ENCODE measurements around the gene TLL1.

GRCh38 chr4:166021617-166022016 lies 148.6 kb downstream of the TLL1 start:
- TF ChIP-seq CTCF (IDR thresholded peaks at IDR 0.05), result no peak
- TF ChIP-seq CHD2 (IDR thresholded peaks at IDR 0.05; ENCODE audit: low read length, partially characterized antibody), result no peak
- TF ChIP-seq FOSB (CRISPR knock-in tag; IDR thresholded peaks at IDR 0.05), result no peak
- TF ChIP-seq RFX5 (IDR thresholded peaks at IDR 0.05), result no peak
- no peak for TF ChIP-seq BCL3 (IDR thresholded peaks at IDR 0.05)
- no peak for TF ChIP-seq NPAS2 (CRISPR knock-in tag; IDR thresholded peaks at IDR 0.05; ENCODE audit: borderline replicate concordance)
- TF ChIP-seq ZC3H11A (IDR thresholded peaks at IDR 0.05), result no peak
- no peak for TF ChIP-seq POLR2A (IDR thresholded peaks at IDR 0.05; ENCODE audit: low read length)
- no peak for TF ChIP-seq CHD4 (IDR thresholded peaks at IDR 0.05; ENCODE audit: borderline replicate concordance)

Measured in A549 (cell line).